ENCODE measurements around the gene ZNF296. TPM values are rescaled to one million over a fixed set of nuclear protein-coding genes. Genes with fewer than 3 reads are reported as not detected.
"Not testable (repeated sequence)": the region's sequence is repeated elsewhere in the genome, so short reads cannot be mapped to it uniquely, and the experiment has no call there.

ZNF296 gene
- total and polyA plus RNA-seq, 7 experiments from 2014 or later: 0.57 to 3.6 (median 1.2) TPM

GRCh38 chr19:45119582-45119981 is 43.3 kb upstream of the ZNF296 start:
- no peak overlapping the region for H3K27ac ChIP-seq (ENCODE audit: low read depth, low read length)
- ATAC-seq (no peak), DNase-seq (no peak)
- intact Hi-C loops (cut with micrococcal nuclease): no loop called here
- H3K27me3 ChIP-seq (ENCODE audit: control insufficient read depth in 2 of 2, insufficient read depth in 2 of 2, low read length in 2 of 2): no peaks in the 10 kb centered on the region
- H3K9me3 Mint-ChIP-seq: no peaks in the 10 kb centered on the region
- POLR2A ChIA-PET: interaction anchor here (0.9 kb wide), 1 partner anchor 16 kb away, joined by 3 read pairs; no protein-coding TSS in a partner anchor
- peak overlapping the region in 3 of 9 donors; percentile 65 to 77 (median 68) for H3K27ac Mint-ChIP-seq
- no peaks in the 10 kb centered on the region for H3K36me3 ChIP-seq (ENCODE audit: control insufficient read depth in 2 of 3, insufficient read depth in 3 of 3, low read length in 3 of 3)
- H3K4me3 ChIP-seq (ENCODE audit: low read length): no peak overlapping the region
- CTCF ChIA-PET: interaction anchor here (0.7 kb wide), 1 partner anchor 75 kb away, joined by 3 read pairs; no protein-coding TSS in a partner anchor
- peak overlapping the region in 7 of 10 donors; percentile 21 to 85 (median 79) for H3K4me3 Mint-ChIP-seq
- H3K36me3 Mint-ChIP-seq: peaks cover 0 to 3% (median 0%) of the 10 kb centered on the region in 5 donors
- no peaks in the 10 kb centered on the region for H3K9me3 ChIP-seq (ENCODE audit: control insufficient read depth in 2 of 3, low read length in 3 of 3)
- peaks cover 30 to 86% (median 72%) of the 10 kb centered on the region in 7 donors for H3K4me1 Mint-ChIP-seq
- H3K27me3 Mint-ChIP-seq: no peaks in the 10 kb centered on the region
- peaks cover 9 to 42% of the 10 kb centered on the region in 2 donors for H3K4me1 ChIP-seq (ENCODE audit: control insufficient read depth in 2 of 2, insufficient read depth in 2 of 2, low read length in 2 of 2)

- not testable (repeated sequence) for H3K36me3 Mint-ChIP-seq; H3K9me3 ChIP-seq (ENCODE audit: control insufficient read depth in 2 of 3, low read length in 3 of 3); DNase-seq; ATAC-seq; H3K27me3 Mint-ChIP-seq; H3K27me3 ChIP-seq (ENCODE audit: control insufficient read depth in 2 of 2, insufficient read depth in 2 of 2, low read length in 2 of 2); H3K9me3 Mint-ChIP-seq; H3K36me3 ChIP-seq (ENCODE audit: control insufficient read depth in 2 of 3, insufficient read depth in 3 of 3, low read length in 3 of 3); H3K4me3 ChIP-seq (ENCODE audit: low read length)
- intact Hi-C loops (cut with micrococcal nuclease): loop anchor here in 1 of 2 donors (1.0 kb wide), 1 partner anchor 15 kb away; no protein-coding TSS in a partner anchor
- H3K4me1 ChIP-seq (ENCODE audit: control insufficient read depth in 2 of 2, insufficient read depth in 2 of 2, low read length in 2 of 2): peaks cover 9 to 42% of the 10 kb centered on the region in 2 donors
- CTCF ChIA-PET: interaction anchor here (0.7 to 1.5 kb wide), 4 partner anchors 8 to 75 kb away, joined by 3 to 6 read pairs (median 4); no protein-coding TSS in a partner anchor
- Mint-ChIP-seq H3K4me3 (peak overlapping the region; percentile 37 to 85 (median 78)), H3K4me1 (peaks cover 30 to 87% (median 66%) of the 10 kb centered on the region in 7 donors), H3K27ac (peak overlapping the region in 8 of 9 donors; percentile 56 to 88 (median 70))
- POLR2A ChIA-PET: interaction anchor here (0.7 to 0.9 kb wide), 2 partner anchors 15 to 16 kb away, joined by 3 read pairs; no protein-coding TSS in a partner anchor
- H3K27ac ChIP-seq (ENCODE audit: low read depth, low read length): peak overlapping the region; percentile 31
These were observed 42.5 kb upstream of the ZNF296 start for GRCh38 chr19:45118591-45119355.

GRCh38 chr19:45118106-45118505 is 41.8 kb upstream of the ZNF296 start:
- Mint-ChIP-seq H3K27ac (peak overlapping the region in 7 of 9 donors; percentile 38 to 88 (median 68)), H3K9me3 (no peaks in the 10 kb centered on the region), H3K4me1 (peaks cover 30 to 88% (median 63%) of the 10 kb centered on the region in 7 donors), H3K4me3 (peak overlapping the region in 9 of 10 donors; percentile 9 to 85 (median 76)), H3K36me3 (peaks cover 0 to 3% (median 0%) of the 10 kb centered on the region in 5 donors), H3K27me3 (no peaks in the 10 kb centered on the region)
- Histone ChIP-seq H3K9me3 (ENCODE audit: control insufficient read depth in 2 of 3, low read length in 3 of 3) (no peaks in the 10 kb centered on the region), H3K36me3 (ENCODE audit: control insufficient read depth in 2 of 3, insufficient read depth in 3 of 3, low read length in 3 of 3) (no peaks in the 10 kb centered on the region), H3K4me3 (ENCODE audit: low read length) (no peak overlapping the region), H3K27ac (ENCODE audit: low read depth, low read length) (peak overlapping the region; percentile 31), H3K27me3 (ENCODE audit: control insufficient read depth in 2 of 2, insufficient read depth in 2 of 2, low read length in 2 of 2) (no peaks in the 10 kb centered on the region), H3K4me1 (ENCODE audit: control insufficient read depth in 2 of 2, insufficient read depth in 2 of 2, low read length in 2 of 2) (peaks cover 9 to 42% of the 10 kb centered on the region in 2 donors)
- POLR2A ChIA-PET: interaction anchor here (0.7 to 1.1 kb wide), 2 partner anchors 15 to 27 kb away, joined by 3 read pairs; no protein-coding TSS in a partner anchor
- intact Hi-C loops (cut with micrococcal nuclease): loop anchor here in 1 of 2 donors (1.0 kb wide), 1 partner anchor 15 kb away; no protein-coding TSS in a partner anchor
- ATAC-seq: no peak
- DNase-seq: no peak
- CTCF ChIA-PET: interaction anchor here (1.2 to 1.5 kb wide), 2 partner anchors 9 to 69 kb away, joined by 3 to 6 read pairs; no protein-coding TSS in a partner anchor

GRCh38 chr19:45117671-45118070 is 41.4 kb upstream of the ZNF296 start:
- DNase-seq (no peak), ATAC-seq (no peak)
- Histone ChIP-seq H3K27me3 (ENCODE audit: control insufficient read depth in 2 of 2, insufficient read depth in 2 of 2, low read length in 2 of 2) (no peaks in the 10 kb centered on the region), H3K36me3 (ENCODE audit: control insufficient read depth in 2 of 3, insufficient read depth in 3 of 3, low read length in 3 of 3) (no peaks in the 10 kb centered on the region), H3K4me3 (ENCODE audit: low read length) (no peak overlapping the region), H3K4me1 (ENCODE audit: control insufficient read depth in 2 of 2, insufficient read depth in 2 of 2, low read length in 2 of 2) (peaks cover 9 to 42% of the 10 kb centered on the region in 2 donors), H3K27ac (ENCODE audit: low read depth, low read length) (no peak overlapping the region), H3K9me3 (ENCODE audit: control insufficient read depth in 2 of 3, low read length in 3 of 3) (no peaks in the 10 kb centered on the region)
- ChIA-PET CTCF (interaction anchor here (1.2 to 1.5 kb wide), 2 partner anchors 9 to 69 kb away, joined by 3 to 6 read pairs; no protein-coding TSS in a partner anchor), POLR2A (interaction anchor here (0.5 to 1.1 kb wide), 3 partner anchors 14 to 903 kb away, joined by 3 to 4 read pairs (median 3); no protein-coding TSS in a partner anchor)
- H3K27ac Mint-ChIP-seq: peak overlapping the region in 3 of 9 donors; percentile 64 to 88 (median 77)
- H3K27me3 Mint-ChIP-seq: no peaks in the 10 kb centered on the region
- peak overlapping the region in 9 of 10 donors; percentile 47 to 85 (median 80) for H3K4me3 Mint-ChIP-seq
- H3K4me1 Mint-ChIP-seq: peaks cover 30 to 88% (median 63%) of the 10 kb centered on the region in 7 donors
- intact Hi-C loops (cut with micrococcal nuclease): loop anchor here in 1 of 2 donors (1.0 kb wide), 1 partner anchor 14 kb away; no protein-coding TSS in a partner anchor
- peaks cover 0 to 3% (median 0%) of the 10 kb centered on the region in 5 donors for H3K36me3 Mint-ChIP-seq
- no peaks in the 10 kb centered on the region for H3K9me3 Mint-ChIP-seq

- H3K27ac Mint-ChIP-seq: peak overlapping the region in 7 of 9 donors; percentile 25 to 87 (median 67)
- intact Hi-C loops (cut with micrococcal nuclease): no loop called here
- Histone ChIP-seq H3K9me3 (ENCODE audit: control insufficient read depth in 2 of 3, low read length in 3 of 3) (no peaks in the 10 kb centered on the region), H3K36me3 (ENCODE audit: control insufficient read depth in 2 of 3, insufficient read depth in 3 of 3, low read length in 3 of 3) (no peaks in the 10 kb centered on the region), H3K27me3 (ENCODE audit: control insufficient read depth in 2 of 2, insufficient read depth in 2 of 2, low read length in 2 of 2) (no peaks in the 10 kb centered on the region), H3K27ac (ENCODE audit: low read depth, low read length) (peak overlapping the region; percentile 18), H3K4me1 (ENCODE audit: control insufficient read depth in 2 of 2, insufficient read depth in 2 of 2, low read length in 2 of 2) (peaks cover 9 to 41% of the 10 kb centered on the region in 2 donors), H3K4me3 (ENCODE audit: low read length) (no peak overlapping the region)
- peak overlapping the region; percentile 47 to 85 (median 78) for H3K4me3 Mint-ChIP-seq
- peaks cover 0 to 3% (median 0%) of the 10 kb centered on the region in 5 donors for H3K36me3 Mint-ChIP-seq
- peak in 8 of 9 donors; percentile 27 to 74 (median 39) for DNase-seq
- ChIA-PET POLR2A (interaction anchor here (0.5 to 1.1 kb wide), 2 partner anchors 26 to 904 kb away, joined by 3 to 4 read pairs; no protein-coding TSS in a partner anchor), CTCF (interaction anchor here (0.6 to 1.5 kb wide), 2 partner anchors 70 to 112 kb away, joined by 4 to 6 read pairs; no protein-coding TSS in a partner anchor)
- H3K4me1 Mint-ChIP-seq: peaks cover 30 to 86% (median 59%) of the 10 kb centered on the region in 7 donors
- H3K9me3 Mint-ChIP-seq: no peaks in the 10 kb centered on the region
- H3K27me3 Mint-ChIP-seq: no peaks in the 10 kb centered on the region
- peak; percentile 65 for ATAC-seq
These were observed 40.9 kb upstream of the ZNF296 start for GRCh38 chr19:45117167-45117594.

Measured in naive thymus-derived CD4-positive, alpha-beta T cell (primary cell).